MM.1S (cell line): ENCODE measurements around the gene UNC5C.

Experiments used
- DNase-seq: peaks from one replicate; pipeline ENCODE4 v3.0.0-alpha.2; 2015
- H2AFZ ChIP-seq: fragments of 300-600 bp; sonication (generic); 2 replicates; pipeline ENCODE4 v1.6.0; 2016; ENCODE audit warnings: antibody characterized with exemption, low read length
- H3F3A ChIP-seq: fragments of 300-600 bp; sonication (generic); 2 replicates; pipeline ENCODE4 v1.6.1; 2016; ENCODE audit warnings: mild to moderate bottlenecking, antibody characterized with exemption, low read length, moderate library complexity, mixed read lengths; ENCODE audit not compliant: insufficient read depth
- H3K27ac ChIP-seq: fragments of 300-600 bp; sonication (generic); 2 replicates; pipeline ENCODE4 v1.5.1; 2016; ENCODE audit warnings: mild to moderate bottlenecking, low read length
- H3K27me3 ChIP-seq: fragments of 300-600 bp; sonication (generic); replicated peaks from 2 replicates; pipeline ENCODE4 v1.6.0; 2016; ENCODE audit warnings: low read length; ENCODE audit not compliant: insufficient read depth
- H3K36me3 ChIP-seq: fragments of 300-600 bp; sonication (generic); replicated peaks from 2 replicates; pipeline ENCODE4 v1.6.1; 2016; ENCODE audit warnings: mild to moderate bottlenecking, low read length, mixed read lengths; ENCODE audit not compliant: insufficient read depth
- H3K4me1 ChIP-seq: fragments of 300-600 bp; sonication (generic); 2 replicates; pipeline ENCODE4 v1.6.1; 2016; ENCODE audit warnings: low read length, mixed read lengths
- H3K4me2 ChIP-seq: fragments of 300-600 bp; sonication (generic); 2 replicates; pipeline ENCODE4 v1.6.0; 2016; ENCODE audit warnings: low read depth, low read length
- H3K4me3 ChIP-seq: fragments of 300-600 bp; sonication (generic); 2 replicates; pipeline ENCODE4 v1.5.1; 2016; ENCODE audit warnings: low read length, mixed read lengths
- H3K79me2 ChIP-seq: fragments of 300-600 bp; sonication (generic); 2 replicates; pipeline ENCODE4 v1.6.1; 2016; ENCODE audit warnings: mixed run types, low read length, mixed read lengths
- H3K9ac ChIP-seq: fragments of 300-600 bp; sonication (generic); 2 replicates; pipeline ENCODE4 v1.6.1; 2016; ENCODE audit warnings: low read length, mixed read lengths
- H3K9me2 ChIP-seq: fragments of 300-600 bp; sonication (generic); replicated peaks from 2 replicates; pipeline ENCODE4 v1.6.1; 2016; ENCODE audit warnings: mild to moderate bottlenecking, low read length, mixed read lengths; ENCODE audit not compliant: insufficient read depth
- H3K9me3 ChIP-seq: fragments of 300-600 bp; sonication (generic); replicated peaks from 2 replicates; pipeline ENCODE4 v1.6.1; 2016; ENCODE audit warnings: mild to moderate bottlenecking, low read length, mixed read lengths; ENCODE audit not compliant: insufficient read depth
- H4K20me1 ChIP-seq: fragments of 300-600 bp; sonication (generic); 2 replicates; pipeline ENCODE4 v1.6.1; 2016; ENCODE audit warnings: mild to moderate bottlenecking, low read length, moderate library complexity, mixed read lengths; ENCODE audit not compliant: insufficient read depth
- CTCF ChIP-seq: fragments of 300-600 bp; sonication (generic); IDR thresholded peaks from 2 replicates; pipeline ENCODE4 v1.5.1; 2016; ENCODE audit warnings: antibody characterized with exemption, low read length, mixed read lengths
- EZH2 ChIP-seq: fragments of 300-600 bp; sonication (generic); optimal IDR thresholded peaks from 2 replicates; pipeline ENCODE3; 2017; ENCODE audit warnings: low read depth, mild to moderate bottlenecking, antibody characterized with exemption, low read length, mixed read lengths
- EZH2phosphoT487 ChIP-seq: fragments of 300-600 bp; sonication (generic); IDR thresholded peaks from 2 replicates; pipeline ENCODE4 v1.6.1; 2018; ENCODE audit warnings: antibody characterized with exemption, low read length

The UNC5C gene

GRCh38 chr4:95546866-95547714 lies 1.7 kb downstream of the UNC5C start:
- no peak overlapping the region for H3K27ac ChIP-seq
- TF ChIP-seq EZH2phosphoT487: no peak
- TF ChIP-seq EZH2: no peak
- no peak for TF ChIP-seq CTCF
- no peaks in the 10 kb centered on the region for H3K9me3 ChIP-seq
- H3K4me2 ChIP-seq: no peak overlapping the region
- no peak overlapping the region for H3K9ac ChIP-seq
- H3K9me2 ChIP-seq: no peaks in the 10 kb centered on the region
- no peak overlapping the region for H3K4me3 ChIP-seq
- H3K27me3 ChIP-seq: no peaks in the 10 kb centered on the region
- H3K79me2 ChIP-seq: no peaks in the 10 kb centered on the region
- no peaks in the 10 kb centered on the region for H4K20me1 ChIP-seq
- H2AFZ ChIP-seq: no peak overlapping the region
- no peak for DNase-seq
- H3F3A ChIP-seq: no peaks in the 10 kb centered on the region
- no peaks in the 10 kb centered on the region for H3K36me3 ChIP-seq
- H3K4me1 ChIP-seq: no peaks in the 10 kb centered on the region

DNA sequence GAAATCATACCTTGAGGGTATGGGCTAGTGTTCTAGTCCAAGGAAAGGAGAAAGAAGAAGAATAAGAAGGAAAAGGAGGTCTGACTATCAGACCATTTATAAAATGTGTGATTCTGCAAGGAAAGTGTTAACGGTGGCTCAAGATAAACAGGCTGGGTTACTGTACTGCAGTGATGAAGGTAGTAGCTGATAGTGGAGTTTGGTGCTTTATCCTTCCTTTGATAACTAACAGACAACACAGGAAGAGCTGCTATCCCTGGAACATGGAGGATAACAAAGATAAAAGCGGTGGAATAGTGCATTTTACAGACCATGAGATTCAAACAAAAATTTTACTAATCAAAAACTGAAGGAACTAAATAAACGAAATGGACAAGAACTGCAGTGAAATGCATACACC lies 2.6 kb downstream of the UNC5C start:
- H3K9me2 ChIP-seq: no peaks in the 10 kb centered on the region
- no peak overlapping the region for H3K4me2 ChIP-seq
- DNase-seq: no peak
- H2AFZ ChIP-seq: no peak overlapping the region
- H3K4me1 ChIP-seq: no peaks in the 10 kb centered on the region
- no peaks in the 10 kb centered on the region for H3K9me3 ChIP-seq
- no peak overlapping the region for H3K9ac ChIP-seq
- no peak overlapping the region for H3K4me3 ChIP-seq
- no peaks in the 10 kb centered on the region for H3K27me3 ChIP-seq
- H4K20me1 ChIP-seq: no peaks in the 10 kb centered on the region
- H3F3A ChIP-seq: no peaks in the 10 kb centered on the region
- TF ChIP-seq EZH2 (no peak), EZH2phosphoT487 (no peak), CTCF (no peak)
- no peak overlapping the region for H3K27ac ChIP-seq
- H3K36me3 ChIP-seq: no peaks in the 10 kb centered on the region
- H3K79me2 ChIP-seq: no peaks in the 10 kb centered on the region

GRCh38 chr4:95545546-95545945 lies 3.2 kb downstream of the UNC5C start:
- Histone ChIP-seq H3K4me1 (no peaks in the 10 kb centered on the region), H2AFZ (no peak overlapping the region), H3K36me3 (no peaks in the 10 kb centered on the region), H3K9me3 (no peaks in the 10 kb centered on the region), H3F3A (no peaks in the 10 kb centered on the region), H3K27ac (no peak overlapping the region), H3K4me3 (no peak overlapping the region), H3K4me2 (no peak overlapping the region), H3K9ac (no peak overlapping the region), H3K79me2 (no peaks in the 10 kb centered on the region), H4K20me1 (no peaks in the 10 kb centered on the region), H3K9me2 (no peaks in the 10 kb centered on the region), H3K27me3 (no peaks in the 10 kb centered on the region)
- no peak for TF ChIP-seq EZH2phosphoT487
- TF ChIP-seq EZH2: no peak
- TF ChIP-seq CTCF: no peak
- DNase-seq: no peak
